Right atrium auricular region (tissue), 2 donors: ENCODE measurements around the gene AHCYL1. TPM values are rescaled to one million over a fixed set of nuclear protein-coding genes. Genes with fewer than 3 reads are reported as not detected.
A peak's percentile ranks its signal among the peaks of the same experiment; 100 is the strongest.

Source experiments
- DNase-seq: peaks from one replicate; pipeline ENCODE4 v3.0.0-alpha.2; 2019; ENCODE audit warnings: low spot score
- H3K27ac ChIP-seq, 2 donors: fragments of 200-600 bp; sonication (generic); 1 replicate in 1 of 2; 2 replicates in 1 of 2; pipeline ENCODE4 v1.5.1; 2016 to 2019
- H3K27me3 ChIP-seq, 2 donors: fragments of 200-600 bp; sonication (generic); one replicate each; pipeline versions ENCODE4 v1.5.1 to v1.6.0; 2017 to 2019
- H3K36me3 ChIP-seq: fragments of 200-600 bp; sonication (generic); one replicate; pipeline ENCODE4 v1.5.1; 2016
- H3K4me1 ChIP-seq, 2 donors: fragments of 200-600 bp; sonication (generic); one replicate each; pipeline versions ENCODE4 v1.5.1 to v1.6.0; 2017 to 2019
- H3K4me3 ChIP-seq, 2 donors: fragments of 200-600 bp; sonication (generic); 1 replicate in 1 of 2; 2 replicates in 1 of 2; pipeline ENCODE4 v1.5.1; 2017 to 2019; ENCODE audit warnings: mild to moderate bottlenecking in 1 of 2, moderate library complexity in 1 of 2
- H3K9me3 ChIP-seq, 2 donors: fragments of 200-600 bp; sonication (generic); one replicate each; pipeline ENCODE4 v1.5.1; 2019
- total RNA-seq, 2 donors: library from RNA; depleted of rRNA; stranded (reverse); fragments of >200 nt; gene quantifications; one replicate each; pipeline ENCODE4 v1.1.0, GENCODE V29; 2016
- TF ChIP-seq, protein P1 (sequence below), 2 donors: fragments of 200-600 bp; sonication (generic); IDR thresholded peaks; one replicate each; pipeline ENCODE4 v1.5.1; 2019; ENCODE audit warnings: antibody characterized with exemption in 2 of 2

AHCYL1 gene
- total RNA-seq, 2 donors from 2014 or later: 28.7 to 36.9 TPM

DNA sequence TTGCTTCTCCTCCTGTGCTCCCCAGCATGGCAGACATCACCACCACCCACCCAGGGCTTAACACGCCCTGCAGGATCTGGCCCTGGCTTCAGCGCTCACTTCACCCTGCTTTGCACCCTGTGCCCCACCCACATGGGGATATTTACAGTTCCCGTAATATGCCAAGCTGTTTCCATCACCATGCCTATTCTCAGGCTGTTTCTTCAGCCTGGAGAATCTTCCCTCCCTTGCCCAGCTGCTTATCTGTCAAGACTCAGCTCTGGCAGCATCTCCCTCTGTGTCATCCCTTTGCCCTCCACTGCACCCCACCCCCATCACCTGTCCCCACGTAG is 3.6 kb upstream of the AHCYL1 start:
- no peak for DNase-seq
- no peaks in the 10 kb centered on the region for H3K9me3 ChIP-seq
- H3K4me1 ChIP-seq: peaks cover 0 to 46% of the 10 kb centered on the region in 2 donors
- no peaks in the 10 kb centered on the region for H3K36me3 ChIP-seq
- no peaks in the 10 kb centered on the region for H3K27me3 ChIP-seq
- TF ChIP-seq, protein P1, sequence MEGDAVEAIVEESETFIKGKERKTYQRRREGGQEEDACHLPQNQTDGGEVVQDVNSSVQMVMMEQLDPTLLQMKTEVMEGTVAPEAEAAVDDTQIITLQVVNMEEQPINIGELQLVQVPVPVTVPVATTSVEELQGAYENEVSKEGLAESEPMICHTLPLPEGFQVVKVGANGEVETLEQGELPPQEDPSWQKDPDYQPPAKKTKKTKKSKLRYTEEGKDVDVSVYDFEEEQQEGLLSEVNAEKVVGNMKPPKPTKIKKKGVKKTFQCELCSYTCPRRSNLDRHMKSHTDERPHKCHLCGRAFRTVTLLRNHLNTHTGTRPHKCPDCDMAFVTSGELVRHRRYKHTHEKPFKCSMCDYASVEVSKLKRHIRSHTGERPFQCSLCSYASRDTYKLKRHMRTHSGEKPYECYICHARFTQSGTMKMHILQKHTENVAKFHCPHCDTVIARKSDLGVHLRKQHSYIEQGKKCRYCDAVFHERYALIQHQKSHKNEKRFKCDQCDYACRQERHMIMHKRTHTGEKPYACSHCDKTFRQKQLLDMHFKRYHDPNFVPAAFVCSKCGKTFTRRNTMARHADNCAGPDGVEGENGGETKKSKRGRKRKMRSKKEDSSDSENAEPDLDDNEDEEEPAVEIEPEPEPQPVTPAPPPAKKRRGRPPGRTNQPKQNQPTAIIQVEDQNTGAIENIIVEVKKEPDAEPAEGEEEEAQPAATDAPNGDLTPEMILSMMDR (IDR thresholded peaks at IDR 0.05): no peak
- H3K27ac ChIP-seq: no peak overlapping the region
- no peak overlapping the region for H3K4me3 ChIP-seq

- Histone ChIP-seq H3K4me3 (no peak overlapping the region), H3K9me3 (no peaks in the 10 kb centered on the region), H3K4me1 (peaks cover 0 to 63% of the 10 kb centered on the region in 2 donors), H3K36me3 (no peaks in the 10 kb centered on the region), H3K27me3 (no peaks in the 10 kb centered on the region), H3K27ac (peak overlapping the region; percentile 97 to 98)
- no peak for DNase-seq
- TF ChIP-seq, protein P1 (IDR thresholded peaks at IDR 0.05): no peak
Measured at GRCh38 chr1:109983380-109984189, 980 bp upstream of the AHCYL1 start.

DNA sequence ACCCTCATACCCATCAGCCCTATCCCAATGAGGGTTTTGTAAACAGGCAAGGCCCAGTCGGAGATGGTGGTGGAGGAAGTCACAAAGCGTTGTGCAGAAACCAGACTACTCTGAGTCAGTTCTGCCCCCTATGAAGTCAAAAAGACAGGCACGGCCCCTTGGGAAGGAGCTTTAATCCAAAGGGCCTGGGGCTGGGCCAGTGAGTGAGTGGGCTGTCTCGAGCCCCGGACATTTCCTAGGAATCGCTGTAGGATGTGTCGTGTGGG is 442 bp upstream of the AHCYL1 start:
- peak; percentile 78 for DNase-seq
- no peaks in the 10 kb centered on the region for H3K36me3 ChIP-seq
- H3K4me1 ChIP-seq: peaks cover 0 to 63% of the 10 kb centered on the region in 2 donors
- H3K27me3 ChIP-seq: no peaks in the 10 kb centered on the region
- H3K9me3 ChIP-seq: no peaks in the 10 kb centered on the region
- H3K4me3 ChIP-seq: peak overlapping the region in 1 of 2 donors; percentile 84
- peak overlapping the region; percentile 97 to 98 for H3K27ac ChIP-seq
- TF ChIP-seq, protein P1 (IDR thresholded peaks at IDR 0.05): no peak

DNA sequence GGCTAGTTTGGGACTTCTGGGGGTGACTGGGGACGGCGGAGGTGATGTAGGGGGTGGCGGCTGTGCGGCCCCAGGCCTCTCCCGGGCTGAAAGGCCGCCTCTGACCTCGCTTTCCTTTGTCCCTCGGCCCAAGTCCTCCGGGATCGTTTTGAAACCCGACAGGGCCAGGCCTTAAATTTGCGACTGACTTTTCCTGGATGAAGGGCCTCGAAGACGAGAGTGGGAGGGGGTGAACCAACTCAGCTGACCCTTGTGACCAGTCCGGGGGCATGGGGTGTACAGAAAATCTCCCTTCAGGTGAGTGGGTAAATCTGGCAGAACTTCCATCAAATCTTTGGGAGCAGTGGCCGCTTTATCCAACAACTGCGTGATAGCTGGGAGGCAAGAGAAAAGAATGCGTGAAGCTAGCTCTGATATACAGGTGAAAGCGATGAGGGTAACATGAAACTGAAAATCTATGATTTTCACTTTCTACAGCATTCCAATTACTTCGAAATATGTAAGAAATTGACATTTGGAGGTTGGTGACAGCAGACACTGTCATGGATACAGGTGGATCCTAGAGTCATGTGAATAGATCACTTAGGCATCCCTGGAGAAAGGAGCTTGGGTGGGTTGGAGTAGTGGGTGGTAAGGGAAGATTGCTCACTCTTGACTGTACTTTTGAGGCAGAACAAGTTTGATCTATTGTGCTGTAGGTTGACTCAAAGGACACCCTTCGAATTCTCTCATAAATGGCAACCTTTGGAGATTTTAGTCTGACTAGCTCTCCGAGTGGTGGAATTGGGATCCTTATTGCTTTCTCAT is 885 bp downstream of the AHCYL1 start:
- no peak for DNase-seq
- H3K27ac ChIP-seq: peak overlapping the region; percentile 97 to 98
- peak overlapping the region; percentile 75 to 84 for H3K4me3 ChIP-seq
- TF ChIP-seq, protein P1 (IDR thresholded peaks at IDR 0.05): no peak
- H3K4me1 ChIP-seq: peaks cover 0 to 63% of the 10 kb centered on the region in 2 donors
- no peaks in the 10 kb centered on the region for H3K27me3 ChIP-seq
- H3K36me3 ChIP-seq: no peaks in the 10 kb centered on the region
- no peaks in the 10 kb centered on the region for H3K9me3 ChIP-seq

GRCh38 chr1:109986054-109986444 is 1.5 kb downstream of the AHCYL1 start:
- Histone ChIP-seq H3K4me1 (peaks cover 0 to 67% of the 10 kb centered on the region in 2 donors), H3K9me3 (no peaks in the 10 kb centered on the region), H3K27me3 (no peaks in the 10 kb centered on the region), H3K27ac (peak overlapping the region; percentile 97 to 98), H3K36me3 (no peaks in the 10 kb centered on the region), H3K4me3 (peak overlapping the region; percentile 75 to 84)
- TF ChIP-seq, protein P1 (IDR thresholded peaks at IDR 0.05): no peak
- no peak for DNase-seq
